ENCODE results near the gene SNX25. TPM values are rescaled to one million over a fixed set of nuclear protein-coding genes. Genes with fewer than 3 reads are reported as not detected.

Gene SNX25
- total RNA-seq, 3 donors from 2014 or later (not counting 1 experiment from before 2014, with no cell fraction given), result 15.5 to 18.0 (median 16.6) TPM

- no peaks in the 10 kb centered on the region for H3K27me3 ChIP-seq (ENCODE audit: control insufficient read depth, insufficient read depth, low read length)
- WGBS (ENCODE audit: insufficient coverage), result 98% methylated on average over 4 of the region's 4 CpGs
- ATAC-seq, result no peak
- H3K4me1 ChIP-seq (ENCODE audit: control insufficient read depth, insufficient read depth, low read length), result no peaks in the 10 kb centered on the region
- H3K27ac ChIP-seq (ENCODE audit: low read length), result no peak overlapping the region
- H3K36me3 Mint-ChIP-seq, result no peaks in the 10 kb centered on the region
- H3K4me3 ChIP-seq (ENCODE audit: low read length), result no peak overlapping the region
- H3K9me3 Mint-ChIP-seq, result no peaks in the 10 kb centered on the region
- intact Hi-C loops (cut with micrococcal nuclease), result no loop called here
- H3K36me3 ChIP-seq (ENCODE audit: control insufficient read depth, insufficient read depth, low read length), result peaks cover 1% of the 10 kb centered on the region
- peak overlapping the region in 1 of 2 donors; percentile 14 for H3K27ac Mint-ChIP-seq
- DNase-seq, result no peak
- peaks cover 0 to 6% of the 10 kb centered on the region in 2 donors for H3K4me1 Mint-ChIP-seq
- TF ChIP-seq, protein P1, sequence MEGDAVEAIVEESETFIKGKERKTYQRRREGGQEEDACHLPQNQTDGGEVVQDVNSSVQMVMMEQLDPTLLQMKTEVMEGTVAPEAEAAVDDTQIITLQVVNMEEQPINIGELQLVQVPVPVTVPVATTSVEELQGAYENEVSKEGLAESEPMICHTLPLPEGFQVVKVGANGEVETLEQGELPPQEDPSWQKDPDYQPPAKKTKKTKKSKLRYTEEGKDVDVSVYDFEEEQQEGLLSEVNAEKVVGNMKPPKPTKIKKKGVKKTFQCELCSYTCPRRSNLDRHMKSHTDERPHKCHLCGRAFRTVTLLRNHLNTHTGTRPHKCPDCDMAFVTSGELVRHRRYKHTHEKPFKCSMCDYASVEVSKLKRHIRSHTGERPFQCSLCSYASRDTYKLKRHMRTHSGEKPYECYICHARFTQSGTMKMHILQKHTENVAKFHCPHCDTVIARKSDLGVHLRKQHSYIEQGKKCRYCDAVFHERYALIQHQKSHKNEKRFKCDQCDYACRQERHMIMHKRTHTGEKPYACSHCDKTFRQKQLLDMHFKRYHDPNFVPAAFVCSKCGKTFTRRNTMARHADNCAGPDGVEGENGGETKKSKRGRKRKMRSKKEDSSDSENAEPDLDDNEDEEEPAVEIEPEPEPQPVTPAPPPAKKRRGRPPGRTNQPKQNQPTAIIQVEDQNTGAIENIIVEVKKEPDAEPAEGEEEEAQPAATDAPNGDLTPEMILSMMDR (IDR thresholded peaks at IDR 0.05), result no peak
- no peak overlapping the region for H3K4me3 Mint-ChIP-seq
- H3K27me3 Mint-ChIP-seq (ENCODE audit: low read depth in 2 of 2), result no peaks in the 10 kb centered on the region
- no peaks in the 10 kb centered on the region for H3K9me3 ChIP-seq (ENCODE audit: control insufficient read depth, insufficient read depth, low read length)
Measured at GRCh38 chr4:185243879-185244278, 34.5 kb downstream of the SNX25 start.

DNA sequence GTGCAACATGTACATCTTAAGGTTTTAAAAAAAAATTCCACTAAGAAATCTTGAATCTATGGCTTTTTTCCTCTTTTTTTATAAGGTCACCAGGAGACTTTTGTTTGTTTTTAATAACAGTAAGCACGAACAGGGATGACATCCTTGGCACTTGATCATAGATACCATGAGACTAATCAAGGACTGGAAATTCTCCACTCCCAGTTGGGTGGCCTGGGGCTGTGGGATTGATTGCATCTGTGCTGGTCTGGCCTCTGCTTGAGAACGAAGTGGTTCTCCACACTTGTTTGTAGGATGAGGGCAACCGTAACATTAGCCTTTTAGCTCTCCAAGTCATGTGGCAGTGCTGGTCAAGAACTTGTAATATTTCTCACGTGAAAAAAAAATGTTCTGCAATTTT is 35.4 kb downstream of the SNX25 start:
- H3K4me3 Mint-ChIP-seq, result no peak overlapping the region
- Histone ChIP-seq H3K4me3 (ENCODE audit: low read length) (no peak overlapping the region), H3K27ac (ENCODE audit: low read length) (no peak overlapping the region), H3K27me3 (ENCODE audit: control insufficient read depth, insufficient read depth, low read length) (no peaks in the 10 kb centered on the region), H3K4me1 (ENCODE audit: control insufficient read depth, insufficient read depth, low read length) (no peaks in the 10 kb centered on the region), H3K36me3 (ENCODE audit: control insufficient read depth, insufficient read depth, low read length) (peaks cover 3% of the 10 kb centered on the region), H3K9me3 (ENCODE audit: control insufficient read depth, insufficient read depth, low read length) (no peaks in the 10 kb centered on the region)
- no peak for ATAC-seq
- intact Hi-C loops (cut with micrococcal nuclease), result no loop called here
- peaks cover 0 to 6% of the 10 kb centered on the region in 2 donors for H3K4me1 Mint-ChIP-seq
- no peaks in the 10 kb centered on the region for H3K9me3 Mint-ChIP-seq
- H3K27ac Mint-ChIP-seq, result no peak overlapping the region
- TF ChIP-seq, protein P1 (IDR thresholded peaks at IDR 0.05), result no peak
- DNase-seq, result no peak
- no peaks in the 10 kb centered on the region for H3K27me3 Mint-ChIP-seq (ENCODE audit: low read depth in 2 of 2)
- 75% methylated on average over 3 of the region's 4 CpGs for WGBS (ENCODE audit: insufficient coverage)
- H3K36me3 Mint-ChIP-seq, result no peaks in the 10 kb centered on the region

GRCh38 chr4:185246453-185246852 is 37.1 kb downstream of the SNX25 start:
- no peak overlapping the region for H3K27ac Mint-ChIP-seq
- intact Hi-C loops (cut with micrococcal nuclease), result no loop called here
- no peak overlapping the region for H3K4me3 ChIP-seq (ENCODE audit: low read length)

GRCh38 chr4:185247151-185247550 is 37.8 kb downstream of the SNX25 start:
- intact Hi-C loops (cut with micrococcal nuclease), result no loop called here
- no CpG with 5 or more reads among the region's 1 CpG for WGBS (ENCODE audit: insufficient coverage)
- peaks cover 7 to 13% of the 10 kb centered on the region in 2 donors for H3K4me1 Mint-ChIP-seq

More at GRCh38 chr4:185246453-185246852, 37.1 kb downstream of the SNX25 start:
- no peaks in the 10 kb centered on the region for H3K4me1 ChIP-seq (ENCODE audit: control insufficient read depth, insufficient read depth, low read length)
- H3K27me3 ChIP-seq (ENCODE audit: control insufficient read depth, insufficient read depth, low read length), result no peaks in the 10 kb centered on the region
- H3K4me1 Mint-ChIP-seq, result peaks cover 4 to 9% of the 10 kb centered on the region in 2 donors
- H3K36me3 ChIP-seq (ENCODE audit: control insufficient read depth, insufficient read depth, low read length), result peaks cover 3% of the 10 kb centered on the region
- H3K9me3 Mint-ChIP-seq, result no peaks in the 10 kb centered on the region
- no peaks in the 10 kb centered on the region for H3K27me3 Mint-ChIP-seq (ENCODE audit: low read depth in 2 of 2)
- WGBS (ENCODE audit: insufficient coverage), result no CpG with 5 or more reads among the region's 1 CpG
- ATAC-seq (no peak), DNase-seq (no peak)
- H3K27ac ChIP-seq (ENCODE audit: low read length), result no peak overlapping the region
- no peak overlapping the region for H3K4me3 Mint-ChIP-seq
- no peaks in the 10 kb centered on the region for H3K36me3 Mint-ChIP-seq
- no peaks in the 10 kb centered on the region for H3K9me3 ChIP-seq (ENCODE audit: control insufficient read depth, insufficient read depth, low read length)
- TF ChIP-seq, protein P1 (IDR thresholded peaks at IDR 0.05), result no peak

More at GRCh38 chr4:185247151-185247550, 37.8 kb downstream of the SNX25 start:
- no peaks in the 10 kb centered on the region for H3K27me3 ChIP-seq (ENCODE audit: control insufficient read depth, insufficient read depth, low read length)
- no peak overlapping the region for H3K27ac Mint-ChIP-seq
- DNase-seq (no peak), ATAC-seq (no peak)
- no peak overlapping the region for H3K4me3 Mint-ChIP-seq
- H3K36me3 ChIP-seq (ENCODE audit: control insufficient read depth, insufficient read depth, low read length), result peaks cover 3% of the 10 kb centered on the region
- H3K27ac ChIP-seq (ENCODE audit: low read length), result no peak overlapping the region
- TF ChIP-seq, protein P1 (IDR thresholded peaks at IDR 0.05), result no peak
- no peaks in the 10 kb centered on the region for H3K4me1 ChIP-seq (ENCODE audit: control insufficient read depth, insufficient read depth, low read length)
- H3K9me3 ChIP-seq (ENCODE audit: control insufficient read depth, insufficient read depth, low read length), result no peaks in the 10 kb centered on the region
- H3K4me3 ChIP-seq (ENCODE audit: low read length), result no peak overlapping the region
- no peaks in the 10 kb centered on the region for H3K36me3 Mint-ChIP-seq
- H3K27me3 Mint-ChIP-seq (ENCODE audit: low read depth in 2 of 2), result no peaks in the 10 kb centered on the region
- H3K9me3 Mint-ChIP-seq, result no peaks in the 10 kb centered on the region

All from natural killer cell (primary cell).